ENCODE measurements around the gene SSX2IP. TPM values are rescaled to one million over a fixed set of nuclear protein-coding genes. Genes with fewer than 3 reads are reported as not detected.
A peak's percentile ranks its signal among the peaks of the same experiment; 100 is the strongest.

The SSX2IP gene
- total and polyA plus RNA-seq, 2 experiments from 2014 or later = 23.2 to 28.4 TPM

GRCh38 chr1:84712276-84712874, 22.1 kb upstream of the SSX2IP start:
- H4K20me1 ChIP-seq (replicated peaks; ENCODE audit: insufficient read depth) = no peaks in the 10 kb centered on the region
- no peak for DNase-seq (ENCODE audit: low spot score)
- no peaks in the 10 kb centered on the region for H3K27me3 ChIP-seq (ENCODE audit: insufficient read depth)
- H3K27ac Mint-ChIP-seq = no peak overlapping the region
- H3K4me2 ChIP-seq = no peak overlapping the region
- H3K4me1 ChIP-seq (ENCODE audit: insufficient read depth) = peaks cover 10% of the 10 kb centered on the region; the same call in 1 of the 2 replicates
- H3K9me3 Mint-ChIP-seq = no peaks in the 10 kb centered on the region
- H3K4me1 Mint-ChIP-seq = peaks cover 14% of the 10 kb centered on the region
- no peaks in the 10 kb centered on the region for H3K36me3 ChIP-seq (ENCODE audit: insufficient read depth)
- no peaks in the 10 kb centered on the region for H3K36me3 Mint-ChIP-seq (ENCODE audit: low read depth)
- no peaks in the 10 kb centered on the region for H3K79me2 ChIP-seq (replicated peaks; ENCODE audit: insufficient read depth)
- no peak for TF ChIP-seq ETS1 (IDR thresholded peaks at IDR 0.05)
- no peak overlapping the region for H3K27ac ChIP-seq (ENCODE audit: low read depth)
- H3K4me3 Mint-ChIP-seq = no peak overlapping the region
- no peak overlapping the region for H3K4me3 ChIP-seq
- H3F3A ChIP-seq (replicated peaks; ENCODE audit: low read depth) = no peaks in the 10 kb centered on the region
- H3K9me2 ChIP-seq (ENCODE audit: insufficient read depth) = peaks cover 12% of the 10 kb centered on the region; the same call in 1 of the 2 replicates
- ATAC-seq = no peak
- H2AFZ ChIP-seq = no peak overlapping the region
- H3K27me3 Mint-ChIP-seq (ENCODE audit: insufficient read depth, low read depth, poor library complexity) = peaks cover 2% of the 10 kb centered on the region

DNA sequence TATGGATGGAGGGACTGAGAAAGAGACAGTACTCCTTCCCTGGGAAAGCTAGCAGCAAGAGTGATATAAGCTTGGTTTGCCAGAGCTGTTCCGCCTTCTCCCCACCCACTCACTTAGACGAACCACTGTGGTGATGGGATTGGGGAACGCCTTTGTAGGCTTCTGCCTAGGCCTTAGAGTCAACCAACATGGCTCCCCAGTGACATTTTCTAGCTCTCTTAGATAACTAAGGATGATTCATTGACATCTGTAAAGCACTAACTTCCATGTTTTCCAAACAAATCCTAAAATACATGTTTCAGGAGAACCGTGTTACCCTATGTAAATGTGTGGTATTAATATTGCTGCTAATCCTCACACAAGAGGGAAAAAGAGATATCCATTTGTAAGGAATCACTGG, 21.6 kb upstream of the SSX2IP start:
- Histone ChIP-seq H3K4me2 (no peak overlapping the region), H3K4me3 (no peak overlapping the region), H3K27ac (ENCODE audit: low read depth) (no peak overlapping the region), H4K20me1 (replicated peaks; ENCODE audit: insufficient read depth) (no peaks in the 10 kb centered on the region), H3K27me3 (ENCODE audit: insufficient read depth) (no peaks in the 10 kb centered on the region), H3K79me2 (replicated peaks; ENCODE audit: insufficient read depth) (no peaks in the 10 kb centered on the region), H3F3A (replicated peaks; ENCODE audit: low read depth) (no peaks in the 10 kb centered on the region), H3K36me3 (ENCODE audit: insufficient read depth) (no peaks in the 10 kb centered on the region), H2AFZ (peak overlapping the region; percentile 18; the same call in 1 of the 2 replicates), H3K4me1 (ENCODE audit: insufficient read depth) (peaks cover 10% of the 10 kb centered on the region; the same call in 1 of the 2 replicates), H3K9me2 (ENCODE audit: insufficient read depth) (peaks cover 12% of the 10 kb centered on the region; the same call in 1 of the 2 replicates)
- Mint-ChIP-seq H3K4me1 (peaks cover 14% of the 10 kb centered on the region), H3K27ac (no peak overlapping the region), H3K4me3 (no peak overlapping the region), H3K27me3 (ENCODE audit: insufficient read depth, low read depth, poor library complexity) (peaks cover 2% of the 10 kb centered on the region), H3K9me3 (no peaks in the 10 kb centered on the region), H3K36me3 (ENCODE audit: low read depth) (no peaks in the 10 kb centered on the region)
- no peak for DNase-seq (ENCODE audit: low spot score)
- ATAC-seq = no peak
- no peak for TF ChIP-seq REST (IDR thresholded peaks at IDR 0.05; ENCODE audit: unreplicated experiment)
- TF ChIP-seq EZH2 (IDR thresholded peaks at IDR 0.05; ENCODE audit: low read depth, unreplicated experiment) = no peak
- TF ChIP-seq JUNB (IDR thresholded peaks at IDR 0.05; ENCODE audit: unreplicated experiment) = no peak
- TF ChIP-seq, protein P1, sequence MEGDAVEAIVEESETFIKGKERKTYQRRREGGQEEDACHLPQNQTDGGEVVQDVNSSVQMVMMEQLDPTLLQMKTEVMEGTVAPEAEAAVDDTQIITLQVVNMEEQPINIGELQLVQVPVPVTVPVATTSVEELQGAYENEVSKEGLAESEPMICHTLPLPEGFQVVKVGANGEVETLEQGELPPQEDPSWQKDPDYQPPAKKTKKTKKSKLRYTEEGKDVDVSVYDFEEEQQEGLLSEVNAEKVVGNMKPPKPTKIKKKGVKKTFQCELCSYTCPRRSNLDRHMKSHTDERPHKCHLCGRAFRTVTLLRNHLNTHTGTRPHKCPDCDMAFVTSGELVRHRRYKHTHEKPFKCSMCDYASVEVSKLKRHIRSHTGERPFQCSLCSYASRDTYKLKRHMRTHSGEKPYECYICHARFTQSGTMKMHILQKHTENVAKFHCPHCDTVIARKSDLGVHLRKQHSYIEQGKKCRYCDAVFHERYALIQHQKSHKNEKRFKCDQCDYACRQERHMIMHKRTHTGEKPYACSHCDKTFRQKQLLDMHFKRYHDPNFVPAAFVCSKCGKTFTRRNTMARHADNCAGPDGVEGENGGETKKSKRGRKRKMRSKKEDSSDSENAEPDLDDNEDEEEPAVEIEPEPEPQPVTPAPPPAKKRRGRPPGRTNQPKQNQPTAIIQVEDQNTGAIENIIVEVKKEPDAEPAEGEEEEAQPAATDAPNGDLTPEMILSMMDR (conservative IDR thresholded peaks at IDR 0.05; ENCODE audit: low read depth in 2 of 2) = no peak
- TF ChIP-seq POLR2AphosphoS5 (IDR thresholded peaks at IDR 0.05; ENCODE audit: low read depth) = no peak
- no peak for TF ChIP-seq EZH2phosphoT487 (IDR thresholded peaks at IDR 0.05; ENCODE audit: unreplicated experiment)
- no peak for TF ChIP-seq ZNF331 (CRISPR knock-in tag; IDR thresholded peaks at IDR 0.05; ENCODE audit: low read depth)
